Caco-2 (cell line): ENCODE data around the gene ALG5. TPM values are rescaled to one million over a fixed set of nuclear protein-coding genes. Genes with fewer than 3 reads are reported as not detected.

Experiments
- BruUV-seq: library from RNA; stranded (reverse); fragments of 400-500 nt; replicated peaks from 2 replicates; lab custom pipeline; 2021; lab: Mats Ljungman, UMichigan
- CTCF ChIA-PET: fragments of 300-600 bp; sonication (Branson Sonifier 250); formaldehyde crosslinking; loops from one replicate; lab custom pipeline; 2022; ENCODE audit warnings: antibody characterized with exemption; lab: Charles Lee
- POLR2A ChIA-PET: fragments of 300-600 bp; sonication (Branson Sonifier 250); formaldehyde crosslinking; loops from one replicate; lab custom pipeline; 2022; ENCODE audit warnings: antibody characterized with exemption; lab: Charles Lee
- DNase-seq, 2 experiments: peaks; one replicate each; pipeline versions ENCODE4 v3.0.0 to v3.0.0-alpha.2; 2020 to 2022
- H3K27me3 ChIP-seq: replicated peaks from 2 replicates; pipeline ENCODE4 v1.6.0; 2011; ENCODE audit warnings: low read length; ENCODE audit not compliant: control insufficient read depth, insufficient read depth
- H3K36me3 ChIP-seq: 2 replicates; pipeline ENCODE4 v1.5.1; 2011; ENCODE audit warnings: low read length; ENCODE audit not compliant: control insufficient read depth, insufficient read depth
- H3K4me1 ChIP-seq: fragments of 250-450 bp; sonication (Bioruptor Pico); 2 replicates; pipeline ENCODE4 v1.5.1; 2020; ENCODE audit warnings: mild to moderate bottlenecking
- H3K4me3 ChIP-seq: 2 replicates; pipeline ENCODE4 v1.5.1; 2011; ENCODE audit warnings: low read depth, mild to moderate bottlenecking, control low read depth, low read length
- H3K9me3 ChIP-seq: fragments of 250-450 bp; sonication (Bioruptor Pico); 2 replicates; pipeline ENCODE4 v1.5.1; 2020; ENCODE audit warnings: mild to moderate bottlenecking, moderate library complexity
- H3K27ac Mint-ChIP-seq: one replicate; pipeline ENCODE4 v1.8.0; 2022; ENCODE audit warnings: mixed read lengths; ENCODE audit not compliant: unreplicated experiment
- H3K27me3 Mint-ChIP-seq: one replicate; pipeline ENCODE4 v1.8.0; 2022; ENCODE audit warnings: mixed read lengths; ENCODE audit not compliant: insufficient read depth, unreplicated experiment
- H3K36me3 Mint-ChIP-seq: one replicate; pipeline ENCODE4 v1.8.0; 2022; ENCODE audit warnings: mild to moderate bottlenecking, mixed read lengths; ENCODE audit not compliant: insufficient read depth, unreplicated experiment
- H3K4me1 Mint-ChIP-seq: one replicate; pipeline ENCODE4 v1.8.0; 2022; ENCODE audit warnings: low read depth, mixed read lengths; ENCODE audit not compliant: unreplicated experiment
- H3K4me3 Mint-ChIP-seq: one replicate; pipeline ENCODE4 v1.8.0; 2022; ENCODE audit warnings: mild to moderate bottlenecking, moderate library complexity, mixed read lengths; ENCODE audit not compliant: unreplicated experiment
- H3K9me3 Mint-ChIP-seq: one replicate; pipeline ENCODE4 v1.8.0; 2022; ENCODE audit warnings: mixed read lengths; ENCODE audit not compliant: unreplicated experiment
- intact Hi-C: fragments of 100-400 bp; cut with micrococcal nuclease; formaldehyde crosslinking; loops from one replicate; pipeline ENCODE4 v1.10.0; 2022; ENCODE audit not compliant: unreplicated experiment
- total RNA-seq: library from RNA; stranded (reverse); gene quantifications from 2 replicates; pipeline ENCODE4 v1.2.3, GENCODE V29; 2022
- TF ChIP-seq, protein P1 (sequence below), 2 experiments: fragments of 200-600 bp in 1 of 2; IDR thresholded peaks; 1 replicate in 1 of 2; 2 replicates in 1 of 2; pipeline versions ENCODE4 v1.5.1 to v1.8.0; 2011 to 2022; ENCODE audit warnings: antibody characterized with exemption in 1 of 2, control low read depth in 1 of 2, inconsistent platforms in 1 of 2, low read depth in 1 of 2, low read length in 1 of 2, mild to moderate bottlenecking in 1 of 2, moderate library complexity in 1 of 2; ENCODE audit not compliant: insufficient read depth in 1 of 2, severe bottlenecking in 1 of 2, unreplicated experiment in 1 of 2

Gene ALG5
- total RNA-seq, 1 experiment from 2014 or later, result 62.0 TPM

DNA sequence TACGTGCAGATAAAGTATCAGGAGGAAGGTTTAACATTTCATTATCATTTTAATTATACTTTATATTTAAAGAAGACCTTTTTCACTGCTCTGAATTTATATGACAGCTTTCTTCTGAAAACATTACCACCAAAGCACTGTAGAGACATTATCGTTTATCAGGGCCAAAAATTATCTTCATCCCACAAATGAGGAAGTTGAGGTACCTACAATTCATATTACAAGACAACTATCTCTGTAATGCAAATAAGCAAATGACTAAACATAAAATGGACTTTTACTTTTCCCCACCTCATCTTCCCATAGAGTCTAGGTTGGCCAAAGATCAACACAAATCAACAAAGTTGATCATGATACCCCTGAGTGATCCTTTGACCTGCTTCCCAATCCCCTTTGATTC is 48.2 kb downstream of the ALG5 start:
- H3K4me1 ChIP-seq, result no peaks in the 10 kb centered on the region
- ChIA-PET POLR2A (no interaction called here), CTCF (no interaction called here)
- no peaks in the 10 kb centered on the region for H3K9me3 Mint-ChIP-seq
- H3K9me3 ChIP-seq, result no peaks in the 10 kb centered on the region
- H3K27me3 ChIP-seq, result no peaks in the 10 kb centered on the region
- H3K4me3 ChIP-seq, result no peak overlapping the region
- no peak overlapping the region for H3K27ac Mint-ChIP-seq
- TF ChIP-seq, protein P1, sequence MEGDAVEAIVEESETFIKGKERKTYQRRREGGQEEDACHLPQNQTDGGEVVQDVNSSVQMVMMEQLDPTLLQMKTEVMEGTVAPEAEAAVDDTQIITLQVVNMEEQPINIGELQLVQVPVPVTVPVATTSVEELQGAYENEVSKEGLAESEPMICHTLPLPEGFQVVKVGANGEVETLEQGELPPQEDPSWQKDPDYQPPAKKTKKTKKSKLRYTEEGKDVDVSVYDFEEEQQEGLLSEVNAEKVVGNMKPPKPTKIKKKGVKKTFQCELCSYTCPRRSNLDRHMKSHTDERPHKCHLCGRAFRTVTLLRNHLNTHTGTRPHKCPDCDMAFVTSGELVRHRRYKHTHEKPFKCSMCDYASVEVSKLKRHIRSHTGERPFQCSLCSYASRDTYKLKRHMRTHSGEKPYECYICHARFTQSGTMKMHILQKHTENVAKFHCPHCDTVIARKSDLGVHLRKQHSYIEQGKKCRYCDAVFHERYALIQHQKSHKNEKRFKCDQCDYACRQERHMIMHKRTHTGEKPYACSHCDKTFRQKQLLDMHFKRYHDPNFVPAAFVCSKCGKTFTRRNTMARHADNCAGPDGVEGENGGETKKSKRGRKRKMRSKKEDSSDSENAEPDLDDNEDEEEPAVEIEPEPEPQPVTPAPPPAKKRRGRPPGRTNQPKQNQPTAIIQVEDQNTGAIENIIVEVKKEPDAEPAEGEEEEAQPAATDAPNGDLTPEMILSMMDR (IDR thresholded peaks at IDR 0.05; ENCODE audit: insufficient read depth in 1 of 2, low read depth in 1 of 2, low read length in 1 of 2, severe bottlenecking in 1 of 2, unreplicated experiment in 1 of 2), result no peak
- intact Hi-C loops, result no loop called here
- BruUV-seq, result no TSS peak
- no peak overlapping the region for H3K4me3 Mint-ChIP-seq
- no peaks in the 10 kb centered on the region for H3K27me3 Mint-ChIP-seq
- peaks cover 47% of the 10 kb centered on the region for H3K36me3 Mint-ChIP-seq
- H3K4me1 Mint-ChIP-seq, result no peaks in the 10 kb centered on the region
- H3K36me3 ChIP-seq, result peaks cover 1% of the 10 kb centered on the region; the same call in 1 of the 2 replicates
- DNase-seq, result no peak

DNA sequence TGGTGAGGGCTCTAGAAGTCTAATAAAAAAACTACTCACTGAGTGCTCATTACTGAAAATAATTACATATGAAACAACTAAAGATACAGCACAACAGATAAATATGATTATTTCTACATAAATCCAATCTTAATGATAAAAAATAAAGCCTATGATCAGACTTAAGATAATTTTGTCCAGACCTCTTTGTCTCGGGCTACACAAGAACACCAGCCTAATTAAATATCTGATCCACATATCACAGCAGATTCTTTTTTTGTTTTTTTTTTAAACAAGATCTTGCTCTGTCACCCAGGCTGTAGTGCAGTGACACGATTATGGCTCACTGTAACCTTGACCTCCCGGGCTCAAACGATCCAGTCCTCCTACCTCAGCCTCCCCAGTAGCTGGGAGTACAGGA is 48.8 kb downstream of the ALG5 start:
- intact Hi-C loops, result no loop called here
- ChIA-PET CTCF (no interaction called here), POLR2A (no interaction called here)
- Histone ChIP-seq H3K27me3 (no peaks in the 10 kb centered on the region), H3K36me3 (peaks cover 1% of the 10 kb centered on the region; the same call in 1 of the 2 replicates), H3K4me3 (no peak overlapping the region), H3K9me3 (no peaks in the 10 kb centered on the region), H3K4me1 (no peaks in the 10 kb centered on the region)
- Mint-ChIP-seq H3K27ac (no peak overlapping the region), H3K4me1 (peaks cover 6% of the 10 kb centered on the region), H3K9me3 (no peaks in the 10 kb centered on the region), H3K27me3 (no peaks in the 10 kb centered on the region), H3K4me3 (no peak overlapping the region), H3K36me3 (peaks cover 41% of the 10 kb centered on the region)
- TF ChIP-seq, protein P1 (IDR thresholded peaks at IDR 0.05; ENCODE audit: insufficient read depth in 1 of 2, low read depth in 1 of 2, low read length in 1 of 2, severe bottlenecking in 1 of 2, unreplicated experiment in 1 of 2), result no peak
- DNase-seq, result no peak
- BruUV-seq, result no TSS peak

DNA sequence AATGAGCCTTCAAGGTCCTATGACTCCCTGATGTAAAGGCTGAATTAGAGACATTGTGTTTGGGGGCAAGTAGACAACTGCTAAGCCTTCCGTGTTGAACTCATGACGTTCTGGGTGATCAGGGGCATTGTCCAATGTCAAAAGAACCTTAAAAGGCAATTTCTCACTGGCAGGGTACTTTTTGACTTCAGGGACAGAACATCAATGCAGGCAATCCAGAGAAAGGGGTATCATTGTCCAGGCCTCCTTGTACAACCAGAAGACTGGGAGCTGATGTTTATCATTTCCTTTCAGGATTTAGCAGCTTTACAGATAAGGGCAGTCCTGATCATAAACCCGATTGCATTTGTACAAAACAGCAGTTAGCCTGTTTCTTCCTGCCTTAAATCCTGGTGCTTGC is 54.1 kb downstream of the ALG5 start:
- Histone ChIP-seq H3K4me1 (no peaks in the 10 kb centered on the region), H3K9me3 (no peaks in the 10 kb centered on the region), H3K27me3 (no peaks in the 10 kb centered on the region), H3K36me3 (no peaks in the 10 kb centered on the region), H3K4me3 (no peak overlapping the region)
- ChIA-PET POLR2A (interaction anchor here (0.6 kb wide), 1 partner anchor 651 kb away, joined by 3 read pairs; no protein-coding TSS in a partner anchor), CTCF (no interaction called here)
- Mint-ChIP-seq H3K9me3 (no peaks in the 10 kb centered on the region), H3K27ac (no peak overlapping the region), H3K4me3 (no peak overlapping the region), H3K27me3 (peaks cover 1% of the 10 kb centered on the region), H3K4me1 (peaks cover 8% of the 10 kb centered on the region), H3K36me3 (peaks cover 11% of the 10 kb centered on the region)
- intact Hi-C loops, result no loop called here
- DNase-seq, result no peak
- TF ChIP-seq, protein P1 (IDR thresholded peaks at IDR 0.05; ENCODE audit: insufficient read depth in 1 of 2, low read depth in 1 of 2, low read length in 1 of 2, severe bottlenecking in 1 of 2, unreplicated experiment in 1 of 2), result no peak
- BruUV-seq, result no TSS peak
